ENCODE data around the gene TRIM34. TPM values are rescaled to one million over a fixed set of nuclear protein-coding genes. Genes with fewer than 3 reads are reported as not detected.

Gene TRIM34
- polyA plus RNA-seq, 2 of the 4 experiments (the other 2 are of a cell fraction): 6.8 to 15.2 TPM

GRCh38 chr11:5631417-5631816, 6.6 kb downstream of the TRIM34 start:
- H3K4me2 ChIP-seq: no peak overlapping the region
- TF ChIP-seq ATOH8 (CRISPR knock-in tag; IDR thresholded peaks at IDR 0.05; ENCODE audit: low read depth) (no peak), RAD21 (conservative IDR thresholded peaks at IDR 0.05 in 1 of 2, IDR thresholded peaks at IDR 0.05 in 1 of 2) (no peak), RARB (CRISPR knock-in tag; IDR thresholded peaks at IDR 0.05) (no peak), JUNB (IDR thresholded peaks at IDR 0.05) (no peak), CTCF (IDR thresholded peaks at IDR 0.05) (no peak), EHF (CRISPR knock-in tag; IDR thresholded peaks at IDR 0.05) (no peak), EP300 (IDR thresholded peaks at IDR 0.05) (no peak), FOSB (CRISPR knock-in tag; IDR thresholded peaks at IDR 0.05) (no peak)
- FAIRE-seq (no peak), ATAC-seq (no peak), DNase-seq (ENCODE audit: low read depth in 1 of 2, low spot score in 1 of 2) (no peak)
- no peaks in the 10 kb centered on the region for H3K9me3 ChIP-seq
- POLR2A ChIA-PET: no interaction called here
- no peak overlapping the region for H3K4me3 ChIP-seq
- peaks cover under 1% of the 10 kb centered on the region; the same call in 1 of the 3 replicates for H3K4me1 ChIP-seq
- no peak overlapping the region for H3K27ac ChIP-seq
- CTCF ChIA-PET: no interaction called here
- 96% methylated on average over 2 of the region's 2 CpGs for WGBS (ENCODE audit: missing lambda C conversion rate)

- 72% methylated on average over 5 of the region's 5 CpGs for WGBS (ENCODE audit: missing lambda C conversion rate)
- TF ChIP-seq MAX (IDR thresholded peaks at IDR 0.05) (no peak), POLR2AphosphoS2 (conservative IDR thresholded peaks at IDR 0.05; ENCODE audit: low read length) (no peak), BHLHE40 (IDR thresholded peaks at IDR 0.05; ENCODE audit: low read depth, low read length) (no peak), BCL3 (IDR thresholded peaks at IDR 0.05) (no peak), EP300 (IDR thresholded peaks at IDR 0.05) (no peak), RCOR1 (IDR thresholded peaks at IDR 0.05; ENCODE audit: low read depth, low read length) (no peak), CHD2 (IDR thresholded peaks at IDR 0.05; ENCODE audit: low read length, partially characterized antibody) (no peak), CHD4 (IDR thresholded peaks at IDR 0.05; ENCODE audit: borderline replicate concordance) (no peak), RNF2 (IDR thresholded peaks at IDR 0.05; ENCODE audit: borderline replicate concordance, low read depth) (no peak)
- Histone ChIP-seq H3K9me3 (no peaks in the 10 kb centered on the region), H3K4me3 (no peak overlapping the region), H3K27ac (no peak overlapping the region), H3K4me2 (no peak overlapping the region), H3K4me1 (no peaks in the 10 kb centered on the region)
- no peak for ATAC-seq
- FAIRE-seq: no peak
- POLR2A ChIA-PET: no interaction called here
- DNase-seq (ENCODE audit: low read depth in 1 of 2, low spot score in 1 of 2): no peak
- CTCF ChIA-PET: interaction anchor here (1.6 kb wide), 1 partner anchor 14 kb away, joined by 4 read pairs; no protein-coding TSS in a partner anchor
These were observed 7.3 kb downstream of the TRIM34 start for GRCh38 chr11:5631969-5632635.

- Histone ChIP-seq H3K27ac (no peak overlapping the region), H3K4me3 (no peak overlapping the region), H3K4me1 (no peaks in the 10 kb centered on the region), H3K9me3 (no peaks in the 10 kb centered on the region), H3K4me2 (no peak overlapping the region)
- CTCF ChIA-PET: interaction anchor here (1.4 kb wide), 1 partner anchor 17 kb away, joined by 3 read pairs; no protein-coding TSS in a partner anchor
- ATAC-seq: no peak
- FAIRE-seq: no peak
- WGBS (ENCODE audit: missing lambda C conversion rate): 14% methylated on average over 1 of the region's 1 CpG
- TF ChIP-seq EHF (CRISPR knock-in tag; IDR thresholded peaks at IDR 0.05) (no peak), RCOR1 (IDR thresholded peaks at IDR 0.05; ENCODE audit: low read depth, low read length) (no peak), BHLHE40 (IDR thresholded peaks at IDR 0.05; ENCODE audit: low read depth, low read length) (no peak), ESRRA (IDR thresholded peaks at IDR 0.05; ENCODE audit: borderline replicate concordance, low read length) (no peak)
- no peak for DNase-seq (ENCODE audit: low read depth in 1 of 2, low spot score in 1 of 2)
- POLR2A ChIA-PET: no interaction called here
These were observed 15.2 kb downstream of the TRIM34 start for GRCh38 chr11:5639953-5640352.
